ENCODE results near the gene IFRD1.
"Not testable (repeated sequence)": the region's sequence is repeated elsewhere in the genome, so short reads cannot be mapped to it uniquely, and the experiment has no call there.

DNA sequence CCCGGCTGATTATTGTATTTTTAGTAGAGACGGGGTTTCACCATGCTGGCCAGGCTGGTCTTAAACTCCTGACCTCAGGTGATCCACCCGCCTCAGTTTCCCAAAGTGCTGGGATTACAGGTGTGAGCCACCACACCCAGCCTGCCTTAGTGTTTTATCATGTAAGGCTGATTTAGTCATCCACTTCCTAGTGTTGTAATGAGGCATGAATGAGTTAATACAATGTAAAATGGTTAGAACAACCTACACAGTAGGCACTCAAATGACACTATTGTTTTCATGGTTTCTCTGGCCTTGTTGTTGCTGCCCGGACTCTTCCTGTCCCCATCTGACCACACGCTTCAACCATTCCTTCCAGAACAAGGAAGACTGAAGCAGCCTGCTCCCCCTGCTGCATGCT is 66.2 kb downstream of the IFRD1 start:
- TF ChIP-seq CTCF (IDR thresholded peaks at IDR 0.05; ENCODE audit: extremely low read depth in 1 of 2, insufficient read depth in 1 of 2, low read depth in 1 of 2, low read length in 2 of 2); POLR2A (IDR thresholded peaks at IDR 0.05; ENCODE audit: low read depth, low read length); MYC (IDR thresholded peaks at IDR 0.05; ENCODE audit: low read depth, low read length): not testable (repeated sequence)
